ENCODE data around the gene TOR1AIP1.

DNA sequence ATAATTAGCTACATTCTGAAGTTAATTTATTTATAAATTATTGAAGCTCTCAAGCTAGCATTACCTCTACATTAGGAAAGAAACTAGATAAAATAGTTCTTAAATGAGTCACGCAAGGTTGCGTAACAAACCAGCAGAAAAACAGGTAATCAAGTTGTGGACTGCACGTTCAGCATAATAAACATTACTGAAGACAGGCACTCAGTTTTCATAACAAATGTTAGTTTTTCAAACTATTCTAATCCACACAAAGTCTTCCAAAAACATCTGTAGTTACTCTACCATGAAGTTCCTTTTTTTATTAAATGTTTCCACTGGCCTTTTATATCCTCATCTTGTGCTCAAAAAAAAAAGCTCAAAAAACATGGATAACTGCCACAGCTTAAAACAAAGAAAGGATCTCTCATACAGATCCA, 5.8 kb upstream of the TOR1AIP1 start:
- TF ChIP-seq, protein P1, sequence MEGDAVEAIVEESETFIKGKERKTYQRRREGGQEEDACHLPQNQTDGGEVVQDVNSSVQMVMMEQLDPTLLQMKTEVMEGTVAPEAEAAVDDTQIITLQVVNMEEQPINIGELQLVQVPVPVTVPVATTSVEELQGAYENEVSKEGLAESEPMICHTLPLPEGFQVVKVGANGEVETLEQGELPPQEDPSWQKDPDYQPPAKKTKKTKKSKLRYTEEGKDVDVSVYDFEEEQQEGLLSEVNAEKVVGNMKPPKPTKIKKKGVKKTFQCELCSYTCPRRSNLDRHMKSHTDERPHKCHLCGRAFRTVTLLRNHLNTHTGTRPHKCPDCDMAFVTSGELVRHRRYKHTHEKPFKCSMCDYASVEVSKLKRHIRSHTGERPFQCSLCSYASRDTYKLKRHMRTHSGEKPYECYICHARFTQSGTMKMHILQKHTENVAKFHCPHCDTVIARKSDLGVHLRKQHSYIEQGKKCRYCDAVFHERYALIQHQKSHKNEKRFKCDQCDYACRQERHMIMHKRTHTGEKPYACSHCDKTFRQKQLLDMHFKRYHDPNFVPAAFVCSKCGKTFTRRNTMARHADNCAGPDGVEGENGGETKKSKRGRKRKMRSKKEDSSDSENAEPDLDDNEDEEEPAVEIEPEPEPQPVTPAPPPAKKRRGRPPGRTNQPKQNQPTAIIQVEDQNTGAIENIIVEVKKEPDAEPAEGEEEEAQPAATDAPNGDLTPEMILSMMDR (IDR thresholded peaks at IDR 0.05), result no peak
- no peak for TF ChIP-seq ZFX (IDR thresholded peaks at IDR 0.05; ENCODE audit: borderline replicate concordance)

Measured in 22Rv1 (cell line).